Activated T-helper 17 cell treated with anti-CD3 and anti-CD28 coated beads, Interleukin-2, amount 50 U/mL, for 72 hours (primary cell): ENCODE data around the gene IVL. TPM values are rescaled to one million over a fixed set of nuclear protein-coding genes. Genes with fewer than 3 reads are reported as not detected.

Experiments
- ATAC-seq: fragments of 150-1000 bp; cut with Tn5 transposase; replicated peaks from 2 replicates; pipeline ENCODE4 v1.10.0; 2021; ENCODE audit warnings: mild to moderate bottlenecking, moderate library complexity
- H3K27ac Mint-ChIP-seq: one replicate; pipeline ENCODE4 v1.8.0; 2022; ENCODE audit warnings: mixed read lengths
- H3K27me3 Mint-ChIP-seq: one replicate; pipeline ENCODE4 v1.8.0; 2022; ENCODE audit warnings: mixed read lengths
- H3K36me3 Mint-ChIP-seq: one replicate; pipeline ENCODE4 v1.8.0; 2022; ENCODE audit warnings: low read depth, mild to moderate bottlenecking, mixed read lengths
- H3K4me1 Mint-ChIP-seq: one replicate; pipeline ENCODE4 v1.8.0; 2022; ENCODE audit warnings: mixed read lengths
- H3K4me3 Mint-ChIP-seq: one replicate; pipeline ENCODE4 v1.8.0; 2022; ENCODE audit warnings: mild to moderate bottlenecking, mixed read lengths
- H3K9me3 Mint-ChIP-seq: one replicate; pipeline ENCODE4 v1.8.0; 2022; ENCODE audit warnings: mixed read lengths
- total RNA-seq, 2 donors: library from RNA; stranded (reverse); gene quantifications; one replicate each; pipeline ENCODE4 v1.2.3, GENCODE V29; 2022

Gene IVL
- total RNA-seq, 2 donors from 2014 or later = not detected

GRCh38 chr1:152912900-152913299, 4.6 kb downstream of the IVL start:
- Mint-ChIP-seq H3K9me3 (peaks cover 4% of the 10 kb centered on the region), H3K27me3 (peaks cover 51% of the 10 kb centered on the region), H3K27ac (no peak overlapping the region), H3K36me3 (no peaks in the 10 kb centered on the region), H3K4me3 (no peak overlapping the region), H3K4me1 (no peaks in the 10 kb centered on the region)
- ATAC-seq = no peak

GRCh38 chr1:152917794-152918193, 9.4 kb downstream of the IVL start:
- Mint-ChIP-seq H3K27me3 (peaks cover 49% of the 10 kb centered on the region), H3K36me3 (no peaks in the 10 kb centered on the region), H3K4me3 (no peak overlapping the region), H3K9me3 (no peaks in the 10 kb centered on the region), H3K27ac (no peak overlapping the region), H3K4me1 (no peaks in the 10 kb centered on the region)
- ATAC-seq = no peak

- Mint-ChIP-seq H3K9me3 (no peaks in the 10 kb centered on the region), H3K36me3 (no peaks in the 10 kb centered on the region), H3K4me3 (no peak overlapping the region), H3K4me1 (no peaks in the 10 kb centered on the region), H3K27me3 (peaks cover 45% of the 10 kb centered on the region), H3K27ac (no peak overlapping the region)
- ATAC-seq = no peak
These were observed 10.7 kb downstream of the IVL start for GRCh38 chr1:152919071-152919470.

GRCh38 chr1:152924191-152924590, 15.8 kb downstream of the IVL start:
- no peaks in the 10 kb centered on the region for H3K36me3 Mint-ChIP-seq
- peaks cover 33% of the 10 kb centered on the region for H3K27me3 Mint-ChIP-seq
- H3K4me1 Mint-ChIP-seq = no peaks in the 10 kb centered on the region
- H3K4me3 Mint-ChIP-seq = no peak overlapping the region
- H3K27ac Mint-ChIP-seq = no peak overlapping the region
- no peak for ATAC-seq
- H3K9me3 Mint-ChIP-seq = peaks cover 4% of the 10 kb centered on the region

- Mint-ChIP-seq H3K9me3 (peaks cover 4% of the 10 kb centered on the region), H3K4me3 (no peak overlapping the region), H3K27ac (no peak overlapping the region), H3K4me1 (no peaks in the 10 kb centered on the region), H3K27me3 (peaks cover 35% of the 10 kb centered on the region), H3K36me3 (no peaks in the 10 kb centered on the region)
- ATAC-seq = no peak
These were observed 17.7 kb downstream of the IVL start for GRCh38 chr1:152926091-152926490.

GRCh38 chr1:152928671-152929070, 20.3 kb downstream of the IVL start:
- Mint-ChIP-seq H3K27ac (no peak overlapping the region), H3K27me3 (peaks cover 24% of the 10 kb centered on the region), H3K4me3 (no peak overlapping the region), H3K4me1 (no peaks in the 10 kb centered on the region), H3K36me3 (no peaks in the 10 kb centered on the region), H3K9me3 (peaks cover 4% of the 10 kb centered on the region)
- no peak for ATAC-seq

- H3K4me1 Mint-ChIP-seq = no peaks in the 10 kb centered on the region
- peaks cover 24% of the 10 kb centered on the region for H3K27me3 Mint-ChIP-seq
- peaks cover 4% of the 10 kb centered on the region for H3K9me3 Mint-ChIP-seq
- no peak overlapping the region for H3K27ac Mint-ChIP-seq
- H3K4me3 Mint-ChIP-seq = no peak overlapping the region
- H3K36me3 Mint-ChIP-seq = no peaks in the 10 kb centered on the region
- no peak for ATAC-seq
These were observed 23.9 kb downstream of the IVL start for GRCh38 chr1:152932170-152932811.

- Mint-ChIP-seq H3K4me1 (no peaks in the 10 kb centered on the region), H3K36me3 (no peaks in the 10 kb centered on the region), H3K27me3 (peaks cover 24% of the 10 kb centered on the region), H3K9me3 (peaks cover 4% of the 10 kb centered on the region), H3K4me3 (no peak overlapping the region), H3K27ac (no peak overlapping the region)
- ATAC-seq = no peak
These were observed 24.9 kb downstream of the IVL start for GRCh38 chr1:152933196-152933595.

GRCh38 chr1:152940614-152941013, 32.3 kb downstream of the IVL start:
- Mint-ChIP-seq H3K4me1 (no peaks in the 10 kb centered on the region), H3K36me3 (no peaks in the 10 kb centered on the region), H3K9me3 (no peaks in the 10 kb centered on the region), H3K4me3 (no peak overlapping the region), H3K27ac (no peak overlapping the region), H3K27me3 (peaks cover 14% of the 10 kb centered on the region)
- ATAC-seq = no peak

GRCh38 chr1:152941037-152941711, 32.8 kb downstream of the IVL start:
- Mint-ChIP-seq H3K27ac (no peak overlapping the region), H3K9me3 (no peaks in the 10 kb centered on the region), H3K4me1 (no peaks in the 10 kb centered on the region), H3K36me3 (no peaks in the 10 kb centered on the region), H3K4me3 (no peak overlapping the region), H3K27me3 (peaks cover 14% of the 10 kb centered on the region)
- ATAC-seq = no peak

- ATAC-seq = no peak
- no peaks in the 10 kb centered on the region for H3K9me3 Mint-ChIP-seq
- no peak overlapping the region for H3K4me3 Mint-ChIP-seq
- H3K36me3 Mint-ChIP-seq = no peaks in the 10 kb centered on the region
- no peaks in the 10 kb centered on the region for H3K4me1 Mint-ChIP-seq
- H3K27me3 Mint-ChIP-seq = peaks cover 17% of the 10 kb centered on the region
- no peak overlapping the region for H3K27ac Mint-ChIP-seq
These were observed 33.8 kb downstream of the IVL start for GRCh38 chr1:152942161-152942560.

- Mint-ChIP-seq H3K9me3 (no peaks in the 10 kb centered on the region), H3K4me1 (no peaks in the 10 kb centered on the region)
- ATAC-seq = no peak
These were observed 37.9 kb downstream of the IVL start for GRCh38 chr1:152946248-152946647.

GRCh38 chr1:152946651-152947256, 38.4 kb downstream of the IVL start, which contains the start of gene SPRR5:
Gene SPRR5 (plus strand): TSS chr1:152947206. CDS start chr1:152948555, 1,349 bp downstream.
- H3K27ac Mint-ChIP-seq = no peak within 1 kb of the TSS
- H3K27me3 Mint-ChIP-seq = peaks cover 28% of the 10 kb centered on the region
- ATAC-seq = no peak
- no peaks in the 10 kb centered on the region for H3K4me1 Mint-ChIP-seq
- no peaks in the 10 kb centered on the region for H3K9me3 Mint-ChIP-seq
- no peak within 1 kb of the TSS for H3K4me3 Mint-ChIP-seq
- H3K36me3 Mint-ChIP-seq = no peaks in the 10 kb centered on the region

More at GRCh38 chr1:152946248-152946647, 37.9 kb downstream of the IVL start:
- Mint-ChIP-seq H3K4me3 (no peak overlapping the region), H3K27me3 (peaks cover 26% of the 10 kb centered on the region), H3K36me3 (no peaks in the 10 kb centered on the region), H3K27ac (no peak overlapping the region)

- H3K4me3 Mint-ChIP-seq = no peak overlapping the region
- no peaks in the 10 kb centered on the region for H3K9me3 Mint-ChIP-seq
- peaks cover 31% of the 10 kb centered on the region for H3K27me3 Mint-ChIP-seq
- no peaks in the 10 kb centered on the region for H3K4me1 Mint-ChIP-seq
- H3K27ac Mint-ChIP-seq = no peak overlapping the region
- H3K36me3 Mint-ChIP-seq = no peaks in the 10 kb centered on the region
- ATAC-seq = no peak
These were observed 43.4 kb downstream of the IVL start for GRCh38 chr1:152951711-152952110.

GRCh38 chr1:152953761-152954160, 45.4 kb downstream of the IVL start:
- H3K36me3 Mint-ChIP-seq = no peaks in the 10 kb centered on the region
- H3K4me1 Mint-ChIP-seq = no peaks in the 10 kb centered on the region
- no peak overlapping the region for H3K4me3 Mint-ChIP-seq
- H3K9me3 Mint-ChIP-seq = no peaks in the 10 kb centered on the region
- no peak overlapping the region for H3K27ac Mint-ChIP-seq
- H3K27me3 Mint-ChIP-seq = peaks cover 24% of the 10 kb centered on the region
- ATAC-seq = no peak
